ENCODE results near the gene CMTM7.
"Not testable (repeated sequence)": the region's sequence is repeated elsewhere in the genome, so short reads cannot be mapped to it uniquely, and the experiment has no call there.

Gene CMTM7

DNA sequence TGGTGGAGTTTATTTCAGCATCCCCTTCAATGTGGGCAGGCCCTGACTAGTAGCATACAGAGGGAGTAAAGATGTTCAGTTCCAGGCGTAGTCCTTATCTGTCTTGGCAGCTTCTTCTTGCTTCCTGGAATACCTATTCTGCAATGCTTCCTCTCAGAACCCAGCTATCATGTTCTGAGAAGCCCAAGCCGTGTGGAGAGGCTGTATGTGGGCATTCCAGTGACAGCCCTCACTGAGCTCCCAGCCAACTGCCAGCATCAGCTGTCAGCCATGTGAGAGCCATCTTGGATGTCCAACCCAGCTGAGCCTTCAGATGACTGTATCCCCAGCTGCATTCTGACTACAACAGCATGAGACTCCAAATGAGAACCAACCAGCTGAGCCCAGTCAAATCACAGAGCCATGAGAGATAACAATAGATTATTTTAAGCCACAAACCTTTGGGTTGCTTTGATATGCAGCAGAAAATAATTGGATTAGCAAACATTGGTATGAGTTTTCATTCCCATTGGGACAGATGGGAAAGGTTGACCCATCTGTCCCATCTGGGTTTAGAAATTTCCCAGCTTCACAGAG lies 8.4 kb upstream of the CMTM7 start:
- peak; percentile 39 for DNase-seq (ENCODE audit: low spot score)

DNA sequence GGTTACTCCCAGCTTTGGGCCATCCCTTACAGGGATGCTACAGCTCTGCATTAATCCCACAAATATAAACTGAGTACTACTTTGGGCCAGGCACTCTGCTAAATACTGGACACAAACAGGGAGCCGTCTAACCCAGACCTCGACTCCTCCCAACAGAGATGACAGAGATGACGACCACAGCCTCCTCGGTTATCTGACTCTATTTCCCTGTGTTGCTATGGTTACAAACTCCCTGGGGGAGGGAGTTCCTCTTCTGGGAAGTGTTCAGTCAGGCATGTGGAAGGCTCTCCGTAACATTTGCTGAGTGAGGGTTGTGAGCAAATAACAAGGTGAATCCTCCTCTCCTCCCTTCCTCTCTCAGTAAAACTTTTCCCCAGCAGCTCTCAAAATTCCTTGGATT lies 6.7 kb upstream of the CMTM7 start:
- no peak for DNase-seq (ENCODE audit: low spot score)

GRCh38 chr3:32387512-32387911 lies 4.1 kb upstream of the CMTM7 start:
- DNase-seq (ENCODE audit: low spot score), result no peak

DNA sequence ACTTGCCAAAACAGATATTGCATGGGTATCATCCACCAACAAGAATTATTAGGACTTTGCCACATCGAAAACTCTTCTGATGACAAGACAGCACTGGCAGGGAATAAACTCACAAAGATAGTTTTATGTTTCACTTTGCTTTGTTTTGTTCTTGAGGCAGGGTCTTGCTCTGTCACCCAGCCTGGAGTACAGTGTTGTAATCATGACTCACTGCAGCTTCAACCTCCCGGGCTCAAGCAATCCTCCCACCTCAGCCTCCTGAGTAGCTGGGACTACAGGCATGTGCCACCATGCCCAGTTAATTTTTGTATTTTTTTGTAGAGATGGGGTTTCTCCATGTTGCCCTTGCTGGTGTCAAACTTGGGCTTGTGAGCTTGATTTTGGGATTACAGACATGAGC lies 2.1 kb upstream of the CMTM7 start:
- DNase-seq (ENCODE audit: low spot score), result not testable (repeated sequence)

- DNase-seq (ENCODE audit: low spot score), result peak; percentile 83
These were observed 1.1 kb downstream of the CMTM7 start for GRCh38 chr3:32392536-32393302.

DNA sequence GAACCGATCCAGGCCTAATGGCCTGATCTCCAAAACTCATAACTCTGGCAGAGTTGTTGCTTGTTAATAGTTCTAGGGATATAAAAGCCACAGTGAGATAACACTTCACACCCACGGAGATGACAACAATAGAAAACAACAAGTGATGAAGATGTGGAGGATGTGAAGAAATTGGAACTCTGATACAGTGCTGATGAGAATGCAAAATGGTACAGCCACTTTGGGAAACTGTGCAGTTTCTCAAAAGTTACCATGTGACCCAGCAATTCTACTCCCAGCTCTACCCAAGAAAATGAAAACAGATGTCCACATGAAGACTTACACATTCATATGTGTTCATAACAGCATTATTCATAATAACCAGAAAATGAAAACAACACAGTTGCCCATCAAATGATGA lies 3.8 kb downstream of the CMTM7 start:
- no peak for DNase-seq (ENCODE audit: low spot score)

GRCh38 chr3:32397941-32398340 lies 6.3 kb downstream of the CMTM7 start:
- DNase-seq (ENCODE audit: low spot score), result no peak

DNA sequence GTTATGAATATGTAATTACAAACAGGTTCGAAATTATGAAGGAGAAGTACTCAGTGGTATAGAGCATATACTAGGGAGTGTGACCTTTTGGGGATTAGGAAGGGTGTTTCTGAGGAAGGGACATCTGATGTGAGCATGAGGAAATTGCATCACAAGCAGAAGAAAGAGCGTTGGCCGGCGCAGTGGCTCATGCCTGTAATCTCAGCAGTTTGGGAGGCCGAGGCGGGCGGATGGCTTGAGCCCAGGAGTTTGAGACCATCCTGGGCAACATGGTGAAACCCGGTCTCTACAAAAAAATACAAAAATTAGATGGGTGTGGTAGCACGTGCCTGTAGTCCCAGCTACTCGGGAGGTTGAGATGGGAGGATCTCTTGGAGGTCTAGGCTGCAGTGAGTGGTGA lies 6.9 kb downstream of the CMTM7 start:
- DNase-seq (ENCODE audit: low spot score), result no peak

DNA sequence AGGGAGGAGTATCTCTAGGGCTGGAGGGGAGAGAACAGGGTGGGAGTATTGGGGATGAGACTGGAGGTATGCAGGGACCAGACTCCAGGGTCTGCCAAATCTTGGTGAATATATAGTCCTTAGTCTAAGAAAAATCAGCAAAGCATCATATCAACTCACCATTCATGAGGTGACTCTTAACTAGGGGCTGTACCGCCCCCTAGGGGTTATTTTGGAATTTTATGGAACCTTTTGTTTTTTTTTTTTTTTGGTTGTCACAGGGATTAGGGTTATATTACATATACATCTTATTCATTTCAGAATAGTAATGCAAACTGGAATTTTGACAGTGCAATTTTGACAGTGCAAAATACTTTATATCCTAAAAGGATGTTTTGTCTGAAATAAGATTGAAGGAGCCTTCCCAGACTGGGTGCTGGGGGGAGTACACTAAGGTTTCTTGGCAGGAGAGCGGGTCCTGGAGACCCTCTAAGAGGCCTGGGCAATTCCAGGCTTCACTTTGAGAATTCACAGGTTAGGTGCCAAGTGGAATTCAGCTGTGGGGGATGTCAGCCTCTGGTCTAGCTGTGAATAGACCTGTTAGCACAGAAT lies 7.5 kb downstream of the CMTM7 start:
- DNase-seq (ENCODE audit: low spot score), result peak; percentile 65

DNA sequence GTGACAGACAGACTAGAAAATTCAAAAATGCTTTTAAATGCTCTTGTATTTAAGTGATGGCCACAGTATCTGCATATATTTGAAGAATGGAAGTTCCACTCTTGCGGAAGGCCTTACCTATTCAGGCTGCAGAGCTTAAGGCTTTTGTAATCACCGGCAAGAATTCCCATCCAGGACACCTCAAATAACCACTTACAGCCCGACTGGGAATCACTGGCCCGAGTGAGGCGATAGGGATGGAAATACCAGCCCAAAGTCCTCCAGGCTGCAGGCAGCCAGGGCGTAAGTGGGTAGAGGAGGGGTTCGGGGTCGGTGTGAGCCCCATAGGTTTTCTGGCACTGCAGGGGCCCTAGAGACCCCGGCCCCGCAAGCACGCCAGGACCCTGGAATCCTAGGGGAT lies 9.5 kb downstream of the CMTM7 start:
- DNase-seq (ENCODE audit: low spot score), result peak; percentile 35

GRCh38 chr3:32401556-32402081 lies 10.0 kb downstream of the CMTM7 start:
- peak; percentile 58 for DNase-seq (ENCODE audit: low spot score)

DNA sequence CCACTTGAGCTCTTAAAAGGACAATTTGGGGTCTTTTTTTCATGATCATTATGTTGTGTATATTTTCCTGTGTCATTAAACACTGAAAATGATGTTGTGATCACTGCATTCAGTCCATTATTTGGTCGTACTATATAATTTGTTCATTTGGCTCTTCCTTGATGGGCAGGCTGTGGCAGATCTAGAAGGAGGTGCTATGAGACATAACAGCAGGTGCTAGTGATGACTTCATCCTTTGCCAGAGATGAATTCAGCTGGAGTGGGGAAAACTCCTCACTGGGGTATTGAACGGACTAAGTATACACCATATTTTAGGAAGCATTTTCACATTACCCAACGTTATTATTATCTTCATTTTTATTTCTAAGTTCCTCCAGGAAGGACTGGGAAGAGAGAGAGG lies 12.0 kb downstream of the CMTM7 start:
- DNase-seq (ENCODE audit: low spot score), result no peak

GRCh38 chr3:32404714-32405113 lies 13.1 kb downstream of the CMTM7 start:
- no peak for DNase-seq (ENCODE audit: low spot score)

GRCh38 chr3:32405155-32405554 lies 13.5 kb downstream of the CMTM7 start:
- no peak for DNase-seq (ENCODE audit: low spot score)

- DNase-seq (ENCODE audit: low spot score), result no peak
These were observed 14.2 kb downstream of the CMTM7 start for GRCh38 chr3:32405711-32406323.

GRCh38 chr3:32406486-32407408 lies 15.1 kb downstream of the CMTM7 start:
- no peak for DNase-seq (ENCODE audit: low spot score)

- no peak for DNase-seq (ENCODE audit: low spot score)
These were observed 19.0 kb downstream of the CMTM7 start for GRCh38 chr3:32410367-32411246.

DNA sequence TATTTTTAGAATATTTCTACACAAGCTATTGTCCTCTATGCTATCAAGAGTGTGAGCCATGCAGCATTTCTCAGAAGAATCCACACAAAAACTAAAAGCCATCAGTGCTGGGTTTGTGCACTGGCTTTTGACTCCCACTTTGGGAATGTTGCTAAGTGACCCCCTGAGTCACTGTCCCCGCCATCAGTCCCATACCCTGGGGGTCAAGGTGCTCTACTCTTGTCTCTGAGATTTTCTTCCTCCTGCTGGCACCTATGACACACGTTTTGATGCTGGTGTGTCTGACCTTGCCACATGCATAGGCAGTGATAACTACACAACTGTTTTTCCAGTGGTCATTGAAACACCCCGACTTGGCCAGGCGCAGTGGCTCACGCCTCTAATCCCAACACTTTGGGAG lies 19.8 kb downstream of the CMTM7 start:
- DNase-seq (ENCODE audit: low spot score), result no peak

- no peak for DNase-seq (ENCODE audit: low spot score)
These were observed 21.2 kb downstream of the CMTM7 start for GRCh38 chr3:32412887-32413286.

DNA sequence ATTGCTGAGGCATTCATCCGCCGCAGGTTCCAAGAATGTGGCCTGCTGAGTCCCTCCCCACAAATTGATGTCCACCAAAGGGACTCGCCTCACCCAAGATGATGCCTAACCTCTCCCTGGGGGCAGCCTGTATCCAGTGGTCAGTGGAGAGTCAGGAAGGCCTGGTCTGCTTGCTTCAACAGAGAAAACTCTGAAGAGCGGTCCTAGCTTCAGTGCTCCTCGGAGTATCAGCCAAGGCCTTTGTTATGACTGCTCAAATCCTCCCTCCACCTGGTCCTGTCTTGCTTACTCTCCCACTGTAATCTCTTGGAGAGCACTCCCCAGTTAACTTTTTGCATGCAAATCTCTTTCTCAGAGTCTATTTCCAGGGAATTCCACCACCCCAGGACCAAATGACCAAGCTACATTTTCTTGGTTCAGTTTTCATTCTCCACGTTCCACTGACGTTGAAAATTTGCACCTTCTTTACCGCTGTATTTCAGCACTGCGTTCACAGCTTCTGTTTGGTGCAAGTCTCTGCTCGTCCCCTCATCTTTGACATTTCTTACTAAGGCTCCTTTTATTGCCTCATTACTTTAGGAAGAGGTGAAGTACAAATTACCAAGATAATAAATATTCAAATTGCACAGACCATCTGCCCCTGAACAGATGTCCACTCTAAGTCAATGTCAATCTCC lies 22.3 kb downstream of the CMTM7 start:
- DNase-seq (ENCODE audit: low spot score), result no peak

Measured in RKO (cell line).